Activated CD4-positive, alpha-beta T cell treated with anti-CD3 and anti-CD28 coated beads for 36 hours (primary cell): Measurements from ENCODE around the gene DTX1. TPM values are rescaled to one million over a fixed set of nuclear protein-coding genes. Genes with fewer than 3 reads are reported as not detected.

ENCODE experiments used
- ATAC-seq: fragments of 200-7000 bp; cut with Tn5 transposase; one replicate; pipeline ENCODE4 v1.10.0; 2021; ENCODE audit warnings: mild to moderate bottlenecking, moderate library complexity
- CTCF ChIA-PET: fragments of 350-600 bp; sonication (Branson Sonifier 250); formaldehyde crosslinking; loops from one replicate; lab custom pipeline; 2021; ENCODE audit warnings: antibody characterized with exemption; lab: Charles Lee
- POLR2A ChIA-PET: fragments of 350-600 bp; sonication (Branson Sonifier 250); formaldehyde crosslinking; loops from one replicate; lab custom pipeline; 2021; ENCODE audit warnings: antibody characterized with exemption, inconsistent platforms; lab: Charles Lee
- DNase-seq: peaks from one replicate; pipeline ENCODE4 v3.0.0-alpha.2; 2020
- H3K27ac Mint-ChIP-seq: one replicate; pipeline ENCODE4 v1.8.0; 2021; ENCODE audit warnings: mixed read lengths
- H3K27me3 Mint-ChIP-seq: one replicate; pipeline ENCODE4 v1.8.0; 2021; ENCODE audit warnings: mixed read lengths
- H3K36me3 Mint-ChIP-seq: one replicate; pipeline ENCODE4 v1.8.0; 2021; ENCODE audit warnings: low read depth, mixed read lengths
- H3K4me1 Mint-ChIP-seq: one replicate; pipeline ENCODE4 v1.8.0; 2021; ENCODE audit warnings: mixed read lengths
- H3K4me3 Mint-ChIP-seq: one replicate; pipeline ENCODE4 v1.8.0; 2021; ENCODE audit warnings: mild to moderate bottlenecking, moderate library complexity, mixed read lengths
- H3K9me3 Mint-ChIP-seq: one replicate; pipeline ENCODE4 v1.8.0; 2021; ENCODE audit warnings: low read depth, mixed read lengths
- intact Hi-C, 2 experiments: fragments of 100-400 bp; cut with DNase I in 1 of 2; cut with micrococcal nuclease in 1 of 2; formaldehyde crosslinking; loops; one replicate each; pipeline versions ENCODE4 v1.14.2 to v1.15.1; 2022 to 2024; cut with DNase I, micrococcal nuclease
- total RNA-seq, 2 experiments: library from RNA; stranded (reverse); gene quantifications; one replicate each; pipeline ENCODE4 v1.2.3, GENCODE V29; 2021

DTX1 gene
- total RNA-seq, 2 experiments from 2014 or later: 12.0 to 12.9 TPM

- POLR2A ChIA-PET: no interaction called here
These were observed 73.3 kb downstream of the DTX1 start for GRCh38 chr12:113129664-113130456.

GRCh38 chr12:113130457-113131135 is 74.1 kb downstream of the DTX1 start:
- intact Hi-C loops: no loop called here
- no peaks in the 10 kb centered on the region for H3K27me3 Mint-ChIP-seq
- no peak overlapping the region for H3K4me3 Mint-ChIP-seq
- DNase-seq (no peak), ATAC-seq (no peak)
- H3K4me1 Mint-ChIP-seq: peaks cover 5% of the 10 kb centered on the region
- no peaks in the 10 kb centered on the region for H3K36me3 Mint-ChIP-seq
- ChIA-PET CTCF (no interaction called here), POLR2A (no interaction called here)
- H3K27ac Mint-ChIP-seq: no peak overlapping the region
- H3K9me3 Mint-ChIP-seq: no peaks in the 10 kb centered on the region

More at GRCh38 chr12:113129664-113130456, 73.3 kb downstream of the DTX1 start:
- Mint-ChIP-seq H3K4me1 (peaks cover 3% of the 10 kb centered on the region), H3K9me3 (no peaks in the 10 kb centered on the region), H3K27me3 (no peaks in the 10 kb centered on the region), H3K27ac (no peak overlapping the region), H3K36me3 (no peaks in the 10 kb centered on the region), H3K4me3 (no peak overlapping the region)
- intact Hi-C loops: no loop called here
- CTCF ChIA-PET: no interaction called here
- peak; percentile 6 for ATAC-seq
- DNase-seq: no peak

GRCh38 chr12:113131556-113131955 is 75.0 kb downstream of the DTX1 start:
- CTCF ChIA-PET: interaction anchor here (0.6 kb wide), 1 partner anchor 594 kb away, joined by 3 read pairs; no protein-coding TSS in a partner anchor
- H3K27ac Mint-ChIP-seq: no peak overlapping the region

GRCh38 chr12:113133036-113133435 is 76.5 kb downstream of the DTX1 start:
- no peak for DNase-seq
- intact Hi-C loops: no loop called here
- ATAC-seq: no peak
- CTCF ChIA-PET: interaction anchor here (1.0 to 2.4 kb wide), 3 partner anchors 10 to 292 kb away, joined by 3 to 7 read pairs (median 4); no protein-coding TSS in a partner anchor
- no peaks in the 10 kb centered on the region for H3K9me3 Mint-ChIP-seq
- H3K36me3 Mint-ChIP-seq: no peaks in the 10 kb centered on the region
- no peak overlapping the region for H3K4me3 Mint-ChIP-seq
- POLR2A ChIA-PET: no interaction called here
- no peak overlapping the region for H3K27ac Mint-ChIP-seq
- peaks cover 19% of the 10 kb centered on the region for H3K4me1 Mint-ChIP-seq
- H3K27me3 Mint-ChIP-seq: no peaks in the 10 kb centered on the region

More at GRCh38 chr12:113131556-113131955, 75.0 kb downstream of the DTX1 start:
- POLR2A ChIA-PET: no interaction called here
- intact Hi-C loops: no loop called here
- DNase-seq: no peak
- Mint-ChIP-seq H3K4me3 (no peak overlapping the region), H3K9me3 (no peaks in the 10 kb centered on the region), H3K27me3 (no peaks in the 10 kb centered on the region), H3K36me3 (no peaks in the 10 kb centered on the region), H3K4me1 (peaks cover 14% of the 10 kb centered on the region)
- no peak for ATAC-seq

- CTCF ChIA-PET: interaction anchor here (0.6 to 2.4 kb wide), 5 partner anchors 9 to 292 kb away, joined by 3 to 7 read pairs (median 3); no protein-coding TSS in a partner anchor
- no peak for DNase-seq
- POLR2A ChIA-PET: no interaction called here
- peaks cover 19% of the 10 kb centered on the region for H3K4me1 Mint-ChIP-seq
- ATAC-seq: no peak
- intact Hi-C loops: loop anchor here in 1 of 2 experiments (2.0 kb wide), 1 partner anchor 35 kb away; no protein-coding TSS in a partner anchor
- no peaks in the 10 kb centered on the region for H3K9me3 Mint-ChIP-seq
- no peaks in the 10 kb centered on the region for H3K27me3 Mint-ChIP-seq
- no peaks in the 10 kb centered on the region for H3K36me3 Mint-ChIP-seq
- H3K4me3 Mint-ChIP-seq: no peak overlapping the region
- no peak overlapping the region for H3K27ac Mint-ChIP-seq
These were observed 77.1 kb downstream of the DTX1 start for GRCh38 chr12:113133666-113134065.

GRCh38 chr12:113134071-113134470 is 77.5 kb downstream of the DTX1 start:
- intact Hi-C loops: loop anchor here in 1 of 2 experiments (2.0 kb wide), 1 partner anchor 35 kb away; no protein-coding TSS in a partner anchor
- DNase-seq (no peak), ATAC-seq (no peak)
- Mint-ChIP-seq H3K27me3 (no peaks in the 10 kb centered on the region), H3K9me3 (no peaks in the 10 kb centered on the region), H3K27ac (no peak overlapping the region), H3K36me3 (no peaks in the 10 kb centered on the region), H3K4me3 (peak overlapping the region; percentile 73), H3K4me1 (peaks cover 19% of the 10 kb centered on the region)
- ChIA-PET POLR2A (no interaction called here), CTCF (interaction anchor here (0.5 to 6.4 kb wide), 7 partner anchors 9 to 291 kb away, joined by 3 to 57 read pairs (median 3); no protein-coding TSS in a partner anchor)

GRCh38 chr12:113134521-113134951 is 78.0 kb downstream of the DTX1 start:
- H3K9me3 Mint-ChIP-seq: no peaks in the 10 kb centered on the region
- no peaks in the 10 kb centered on the region for H3K27me3 Mint-ChIP-seq
- ChIA-PET POLR2A (no interaction called here), CTCF (interaction anchor here (0.5 to 6.4 kb wide), 8 partner anchors 14 to 267 kb away, joined by 3 to 57 read pairs (median 4); no protein-coding TSS in a partner anchor)
- DNase-seq (no peak), ATAC-seq (no peak)
- peak overlapping the region; percentile 47 for H3K27ac Mint-ChIP-seq
- H3K36me3 Mint-ChIP-seq: no peaks in the 10 kb centered on the region
- H3K4me3 Mint-ChIP-seq: peak overlapping the region; percentile 73
- intact Hi-C loops: loop anchor here in 1 of 2 experiments (2.0 kb wide), 1 partner anchor 36 kb away; no protein-coding TSS in a partner anchor
- peaks cover 18% of the 10 kb centered on the region for H3K4me1 Mint-ChIP-seq

- peak; percentile 92 for ATAC-seq
- ChIA-PET CTCF (interaction anchor here (0.7 to 6.4 kb wide), 8 partner anchors 15 to 64 kb away, joined by 3 to 57 read pairs (median 4); no protein-coding TSS in a partner anchor), POLR2A (interaction anchor here (0.6 kb wide), 1 partner anchor 18 kb away, joined by 3 read pairs; no protein-coding TSS in a partner anchor)
- no peaks in the 10 kb centered on the region for H3K36me3 Mint-ChIP-seq
- intact Hi-C loops: loop anchor here (1.0 to 2.0 kb wide), 8 partner anchors 17 to 1293 kb away; partner anchors contain the start of genes DDX54 (in 1 of the 2), MAPKAPK5 (in 1 of the 2), RITA1 (in 1 of the 2) and TPCN1 (in 1 of the 2)
- no peaks in the 10 kb centered on the region for H3K27me3 Mint-ChIP-seq
- H3K9me3 Mint-ChIP-seq: no peaks in the 10 kb centered on the region
- peaks cover 16% of the 10 kb centered on the region for H3K4me1 Mint-ChIP-seq
- peak; percentile 96 for DNase-seq
- peak within 1 kb of the TSS; percentile 73 for H3K4me3 Mint-ChIP-seq
- peak within 1 kb of the TSS; percentile 92 for H3K27ac Mint-ChIP-seq
These were observed 78.9 kb downstream of the DTX1 start, which contains the start of gene RASAL1 for GRCh38 chr12:113135178-113136127. Gene RASAL1 (minus strand): TSS chr12:113135761. CDS start chr12:113135462, 299 bp downstream.

- no peaks in the 10 kb centered on the region for H3K27me3 Mint-ChIP-seq
- peak overlapping the region; percentile 73 for H3K4me3 Mint-ChIP-seq
- CTCF ChIA-PET: interaction anchor here (0.7 to 6.4 kb wide), 5 partner anchors 17 to 137 kb away, joined by 3 to 57 read pairs (median 3); no protein-coding TSS in a partner anchor
- intact Hi-C loops: loop anchor here (2.0 kb wide), 2 partner anchors 16 to 1294 kb away; partner anchors contain the start of gene MAPKAPK5 (in 1 of the 2)
- POLR2A ChIA-PET: interaction anchor here (0.6 kb wide), 2 partner anchors 17 to 49 kb away, joined by 3 to 4 read pairs; partner anchors contain the start of gene DDX54
- DNase-seq: peak; percentile 91
- no peaks in the 10 kb centered on the region for H3K9me3 Mint-ChIP-seq
- H3K27ac Mint-ChIP-seq: peak overlapping the region; percentile 92
- H3K36me3 Mint-ChIP-seq: no peaks in the 10 kb centered on the region
- peaks cover 16% of the 10 kb centered on the region for H3K4me1 Mint-ChIP-seq
- ATAC-seq: peak; percentile 78
These were observed 79.8 kb downstream of the DTX1 start for GRCh38 chr12:113136128-113136989.
